ENCODE measurements around the gene TSHZ1. TPM values are rescaled to one million over a fixed set of nuclear protein-coding genes. Genes with fewer than 3 reads are reported as not detected.

The TSHZ1 gene
- total RNA-seq, 1 donor from 2014 or later = 24.6 TPM

GRCh38 chr18:75251466-75251865, 40.9 kb downstream of the TSHZ1 start:
- Histone ChIP-seq H3K27ac (replicated peaks) (peak overlapping the region; percentile 52), H3K27me3 (ENCODE audit: low read depth) (no peaks in the 10 kb centered on the region)
- intact Hi-C loops (cut with micrococcal nuclease) = no loop called here

GRCh38 chr18:75252136-75252535, 41.5 kb downstream of the TSHZ1 start:
- H3K4me3 ChIP-seq = no peak overlapping the region
- no peaks in the 10 kb centered on the region for H3K9me3 ChIP-seq (replicated peaks)
- H3K36me3 ChIP-seq = no peaks in the 10 kb centered on the region
- intact Hi-C loops (cut with micrococcal nuclease) = no loop called here
- H3K27ac ChIP-seq (replicated peaks) = peak overlapping the region; percentile 52
- TF ChIP-seq CTCF (IDR thresholded peaks at IDR 0.05; ENCODE audit: borderline replicate concordance) = no peak
- no peaks in the 10 kb centered on the region for H3K27me3 ChIP-seq (ENCODE audit: low read depth)
- DNase-seq = no peak
- peaks cover 78% of the 10 kb centered on the region for H3K4me1 ChIP-seq

More at GRCh38 chr18:75251466-75251865, 40.9 kb downstream of the TSHZ1 start:
- Histone ChIP-seq H3K4me1 (peaks cover 78% of the 10 kb centered on the region), H3K9me3 (replicated peaks) (no peaks in the 10 kb centered on the region), H3K4me3 (no peak overlapping the region), H3K36me3 (no peaks in the 10 kb centered on the region)
- no peak for TF ChIP-seq CTCF (IDR thresholded peaks at IDR 0.05; ENCODE audit: borderline replicate concordance)
- DNase-seq = no peak

- intact Hi-C loops (cut with micrococcal nuclease) = no loop called here
- Histone ChIP-seq H3K4me3 (peak overlapping the region; percentile 7), H3K36me3 (no peaks in the 10 kb centered on the region), H3K4me1 (peaks cover 78% of the 10 kb centered on the region), H3K9me3 (replicated peaks) (no peaks in the 10 kb centered on the region), H3K27ac (replicated peaks) (peak overlapping the region; percentile 52), H3K27me3 (ENCODE audit: low read depth) (no peaks in the 10 kb centered on the region)
- no peak for DNase-seq
- TF ChIP-seq CTCF (IDR thresholded peaks at IDR 0.05; ENCODE audit: borderline replicate concordance) = no peak
Measured at GRCh38 chr18:75253043-75253442, 42.4 kb downstream of the TSHZ1 start.

GRCh38 chr18:75253784-75254183, 43.2 kb downstream of the TSHZ1 start:
- H3K4me1 ChIP-seq = peaks cover 71% of the 10 kb centered on the region

GRCh38 chr18:75255094-75255493, 44.5 kb downstream of the TSHZ1 start:
- Histone ChIP-seq H3K9me3 (replicated peaks) (no peaks in the 10 kb centered on the region), H3K4me1 (peaks cover 69% of the 10 kb centered on the region)
- intact Hi-C loops (cut with micrococcal nuclease) = no loop called here

More at GRCh38 chr18:75253784-75254183, 43.2 kb downstream of the TSHZ1 start:
- DNase-seq = no peak
- intact Hi-C loops (cut with micrococcal nuclease) = no loop called here
- Histone ChIP-seq H3K27me3 (ENCODE audit: low read depth) (no peaks in the 10 kb centered on the region), H3K27ac (replicated peaks) (peak overlapping the region; percentile 52), H3K4me3 (peak overlapping the region; percentile 7), H3K36me3 (no peaks in the 10 kb centered on the region), H3K9me3 (replicated peaks) (no peaks in the 10 kb centered on the region)
- TF ChIP-seq CTCF (IDR thresholded peaks at IDR 0.05; ENCODE audit: borderline replicate concordance) = no peak

More at GRCh38 chr18:75255094-75255493, 44.5 kb downstream of the TSHZ1 start:
- H3K4me3 ChIP-seq = no peak overlapping the region
- no peaks in the 10 kb centered on the region for H3K36me3 ChIP-seq
- H3K27ac ChIP-seq (replicated peaks) = no peak overlapping the region
- no peak for TF ChIP-seq CTCF (IDR thresholded peaks at IDR 0.05; ENCODE audit: borderline replicate concordance)
- DNase-seq = no peak
- H3K27me3 ChIP-seq (ENCODE audit: low read depth) = no peaks in the 10 kb centered on the region

All from left ventricle myocardium inferior (tissue), 1 donor.